Nucleus accumbens (tissue), 56 donors: ENCODE results near the gene NCKAP5.

Source experiments
- DNase-seq, 56 donors: peaks; one replicate each; lab custom pipeline; 2025; lab: John Stamatoyannopoulos, UW

Gene NCKAP5

GRCh38 chr2:133130548-133131246 is 437.6 kb downstream of the NCKAP5 start:
- DNase-seq, result no peak

GRCh38 chr2:133124446-133124845 is 443.8 kb downstream of the NCKAP5 start:
- DNase-seq, result no peak

GRCh38 chr2:133123904-133124303 is 444.4 kb downstream of the NCKAP5 start:
- DNase-seq, result no peak

DNA sequence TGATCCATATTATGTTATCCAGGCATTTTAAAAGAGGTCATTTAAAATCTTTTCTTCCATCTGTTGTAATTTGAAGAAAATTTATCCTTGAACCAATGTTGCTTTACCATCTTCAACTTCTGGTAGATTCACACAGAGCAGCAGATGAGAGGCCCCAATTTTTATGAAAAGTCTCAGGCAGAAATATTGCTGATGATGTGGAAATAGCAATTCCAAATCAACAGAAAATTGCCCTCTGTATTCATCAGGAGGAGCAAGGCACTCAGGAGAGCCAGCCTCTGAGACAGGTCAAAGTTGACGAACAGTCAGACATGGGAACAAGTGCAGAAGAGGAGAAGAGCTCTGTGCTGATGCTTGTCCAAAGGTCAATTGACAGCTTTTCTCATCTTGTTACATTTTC is 444.9 kb downstream of the NCKAP5 start:
- DNase-seq, result no peak

- DNase-seq, result no peak
Measured at GRCh38 chr2:133122529-133122928, 445.7 kb downstream of the NCKAP5 start.

GRCh38 chr2:133120310-133120709 is 448.0 kb downstream of the NCKAP5 start:
- no peak for DNase-seq

- DNase-seq, result no peak
Measured at GRCh38 chr2:133110201-133110600, 458.1 kb downstream of the NCKAP5 start.

DNA sequence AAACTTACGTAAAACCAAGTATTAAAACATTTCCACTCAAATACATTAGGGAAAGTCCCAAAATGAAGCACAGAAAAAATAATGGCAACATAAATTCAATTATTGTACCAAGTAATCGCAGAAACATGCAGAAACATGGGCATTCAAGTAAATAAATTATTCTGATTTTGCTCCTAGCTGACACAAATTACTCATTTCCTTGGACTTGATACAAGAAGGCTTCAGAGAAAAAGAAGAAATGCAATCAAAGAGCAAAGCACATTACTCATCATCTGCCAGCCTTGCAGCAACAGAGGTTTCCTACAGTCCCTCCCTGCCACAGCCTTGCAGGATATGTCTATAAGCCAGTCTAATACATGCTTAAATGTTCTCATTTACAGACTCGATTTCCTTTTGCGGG is 458.5 kb downstream of the NCKAP5 start:
- peak in 1 of 56 donors; percentile 12 for DNase-seq

- no peak for DNase-seq
Measured at GRCh38 chr2:133107058-133107815, 461.0 kb downstream of the NCKAP5 start.

GRCh38 chr2:133104871-133105270 is 463.4 kb downstream of the NCKAP5 start:
- no peak for DNase-seq

DNA sequence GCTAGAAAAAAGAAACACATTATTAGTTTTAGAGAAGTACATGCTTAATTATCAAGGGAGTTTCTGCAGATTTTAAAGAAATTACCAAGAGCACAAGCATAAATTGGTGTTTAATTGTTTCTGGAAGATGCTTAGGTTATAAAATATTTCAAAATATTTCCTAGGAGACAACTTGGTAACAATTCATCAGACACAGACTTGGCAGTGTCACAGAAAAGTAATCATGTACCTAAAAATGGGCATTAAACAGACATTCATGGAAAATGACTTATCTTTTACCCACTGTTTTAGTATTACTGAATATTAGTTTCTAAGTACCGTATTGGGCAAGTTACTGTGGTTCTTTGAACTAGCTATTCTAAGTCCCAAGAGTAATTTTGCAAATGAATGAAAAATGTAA is 469.5 kb downstream of the NCKAP5 start:
- no peak for DNase-seq

DNA sequence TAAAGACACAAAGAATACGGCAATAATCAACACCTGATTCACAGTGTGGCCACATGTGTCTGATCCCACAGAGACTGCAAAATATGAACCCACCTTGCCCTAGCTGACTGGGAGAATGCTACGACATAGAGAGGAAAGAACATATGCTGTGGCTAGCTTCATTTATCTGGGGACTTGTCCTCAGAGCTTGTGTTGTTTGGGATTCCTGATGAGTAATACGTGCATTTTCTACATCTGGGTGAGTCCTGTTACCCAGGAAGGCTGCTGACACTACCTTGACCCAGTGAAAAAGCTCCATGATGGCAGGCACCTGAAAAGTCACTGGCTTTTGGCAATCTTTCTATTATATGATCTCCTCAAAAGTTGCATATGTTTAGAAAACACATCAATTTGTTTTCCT is 470.6 kb downstream of the NCKAP5 start:
- no peak for DNase-seq

- no peak for DNase-seq
Measured at GRCh38 chr2:133092571-133092970, 475.7 kb downstream of the NCKAP5 start.

DNA sequence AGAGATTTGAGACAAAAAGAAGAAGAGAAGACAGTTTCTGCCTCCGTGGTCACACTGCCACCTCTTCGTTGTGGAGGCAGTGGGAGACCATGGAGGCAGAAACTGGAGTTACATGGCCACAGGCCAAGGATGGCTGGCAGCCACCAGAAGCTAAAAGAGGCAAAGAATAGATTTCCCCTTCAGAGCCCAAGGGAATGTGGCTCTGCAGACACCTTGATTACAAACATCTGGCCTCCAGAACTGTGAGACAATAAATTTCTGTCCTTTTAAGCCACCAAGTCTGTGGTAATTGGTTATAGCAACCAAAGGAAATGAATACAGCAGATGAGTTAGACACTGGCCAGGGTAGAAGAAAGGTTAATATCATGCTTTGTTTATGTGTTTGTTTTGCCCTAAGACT is 477.9 kb downstream of the NCKAP5 start:
- DNase-seq, result no peak

- DNase-seq, result no peak
Measured at GRCh38 chr2:133086176-133086575, 482.1 kb downstream of the NCKAP5 start.

GRCh38 chr2:133085646-133086045 is 482.6 kb downstream of the NCKAP5 start:
- no peak for DNase-seq

- no peak for DNase-seq
Measured at GRCh38 chr2:133082034-133082433, 486.2 kb downstream of the NCKAP5 start.

- no peak for DNase-seq
Measured at GRCh38 chr2:133080822-133081221, 487.4 kb downstream of the NCKAP5 start.

- DNase-seq, result no peak
Measured at GRCh38 chr2:133078667-133079411, 489.4 kb downstream of the NCKAP5 start.

- no peak for DNase-seq
Measured at GRCh38 chr2:133077269-133077822, 490.9 kb downstream of the NCKAP5 start.
